HG03442 (cell line): ENCODE measurements around the gene PRSS12.
A peak's percentile ranks its signal among the peaks of the same experiment; 100 is the strongest.
"Not testable (repeated sequence)": the region's sequence is repeated elsewhere in the genome, so short reads cannot be mapped to it uniquely, and the experiment has no call there.

Experiments used
- ATAC-seq: cut with Tn5 transposase; IDR thresholded peaks from one replicate; pipeline ENCODE4 v1.9.1; 2021; ENCODE audit warnings: mild to moderate bottlenecking, moderate library complexity; ENCODE audit not compliant: unreplicated experiment

PRSS12 gene

DNA sequence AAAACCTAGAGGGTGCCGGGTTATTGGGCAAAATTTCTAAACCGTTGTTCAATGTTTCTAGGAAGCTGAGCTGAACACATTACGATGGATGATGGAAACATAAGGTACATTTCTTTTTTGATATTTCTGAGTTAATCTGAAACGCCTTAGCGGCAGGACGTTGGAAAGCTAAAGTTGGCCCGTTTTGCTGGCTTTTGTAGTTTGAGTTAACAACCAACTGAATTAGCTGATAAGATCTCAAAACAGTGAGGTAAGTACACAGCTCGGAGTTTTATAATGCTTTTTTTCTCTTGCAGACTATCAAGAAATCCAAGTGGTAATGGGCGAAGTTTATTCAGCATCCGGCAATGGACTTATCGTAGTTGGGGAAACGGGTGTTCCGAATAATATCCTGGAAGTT lies 73.5 kb downstream of the PRSS12 start:
- ATAC-seq, result no peak

DNA sequence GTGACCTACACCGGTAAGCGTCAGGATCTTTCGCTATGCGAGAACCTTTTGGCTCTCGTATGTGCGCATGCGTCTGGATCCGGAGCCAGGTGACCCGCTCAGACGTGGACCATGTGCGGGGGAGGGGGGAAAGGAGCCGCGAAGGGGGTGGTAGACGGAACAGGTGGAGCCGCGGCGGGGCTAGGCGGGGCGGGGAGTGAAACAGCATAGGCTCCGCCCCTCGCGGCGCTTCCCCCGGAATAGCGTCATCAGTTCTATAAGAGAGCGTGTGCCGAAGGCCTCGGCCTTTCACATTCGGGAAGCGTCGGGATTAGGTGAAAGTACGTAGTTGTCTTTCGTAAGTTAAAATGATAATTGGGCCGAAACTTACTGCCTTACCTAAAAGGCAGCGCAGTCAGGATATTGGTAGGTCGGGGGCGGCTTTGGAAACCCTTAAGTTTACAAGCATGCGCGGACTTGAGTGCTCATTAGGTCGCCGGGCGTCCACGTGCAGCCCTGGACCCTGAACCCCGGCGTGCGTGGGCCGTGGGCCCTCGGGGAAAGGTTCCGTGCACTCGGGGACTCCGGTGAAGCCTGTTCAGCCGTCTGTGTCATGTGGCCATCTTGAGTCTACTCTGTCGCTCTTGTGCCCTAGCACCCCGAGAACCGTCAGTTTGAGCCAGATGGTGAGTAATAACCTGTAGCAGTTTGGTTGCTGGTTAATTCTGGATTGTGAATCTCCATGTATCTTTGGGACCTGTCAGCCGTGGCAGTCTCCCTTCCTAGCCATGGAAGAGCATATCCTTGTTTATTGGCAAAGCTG lies 74.1 kb downstream of the PRSS12 start:
- peak; percentile 79 for ATAC-seq

DNA sequence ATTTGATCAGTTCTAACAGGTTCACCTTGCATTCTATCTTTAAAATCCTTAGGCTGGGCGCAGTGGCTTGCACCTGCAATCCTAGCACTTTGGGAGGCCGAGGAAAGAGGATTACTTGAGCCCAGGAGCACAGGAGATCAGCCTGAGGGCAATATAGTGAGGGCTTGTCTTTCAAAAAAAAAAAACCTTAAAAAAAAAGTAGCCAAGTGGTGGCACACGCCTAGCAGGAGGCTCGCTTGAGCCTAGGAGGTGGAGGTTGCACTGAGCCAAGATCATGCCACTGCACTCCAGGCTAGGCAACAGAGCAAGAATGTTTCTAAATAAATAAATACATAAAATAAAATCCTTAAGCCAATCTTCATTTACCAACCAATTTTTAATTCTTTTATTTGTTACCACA lies 75.6 kb downstream of the PRSS12 start:
- no peak for ATAC-seq

DNA sequence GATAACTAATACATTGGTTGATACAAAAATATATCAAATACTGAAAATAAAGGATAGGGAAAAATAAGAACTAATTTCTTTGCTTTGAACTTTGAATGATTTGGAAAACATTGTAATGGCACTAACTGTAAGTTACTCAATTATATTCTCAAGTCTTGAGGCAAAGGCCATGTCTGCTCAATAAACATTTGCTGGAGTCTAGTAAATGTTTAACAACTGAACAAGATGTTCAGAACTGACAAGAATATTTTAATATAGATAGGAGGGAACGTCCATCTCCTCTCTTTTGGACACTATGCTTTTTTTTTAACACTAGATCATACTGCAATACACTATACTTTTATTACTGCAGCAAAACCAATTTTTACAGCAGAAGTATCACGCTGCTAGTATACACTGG lies 76.2 kb downstream of the PRSS12 start:
- no peak for ATAC-seq

DNA sequence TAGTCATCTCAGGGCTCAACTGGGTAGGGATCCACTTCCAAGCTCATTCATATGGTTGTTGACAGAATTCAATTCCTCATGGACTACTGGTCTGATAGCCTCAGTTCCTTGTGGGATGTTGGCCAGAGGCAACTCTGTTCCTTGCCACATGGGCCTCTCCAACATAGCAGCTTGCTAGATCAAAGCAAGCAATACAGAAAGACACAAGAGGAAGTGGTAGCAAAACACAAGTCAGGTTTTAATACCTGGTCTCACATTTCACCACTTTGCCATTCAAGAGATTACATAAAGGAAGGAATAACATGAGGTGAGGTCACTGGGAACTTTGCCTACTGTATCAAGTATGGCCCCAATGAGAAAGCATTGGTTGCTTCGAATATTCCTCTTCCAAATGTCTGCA lies 79.2 kb downstream of the PRSS12 start:
- no peak for ATAC-seq

DNA sequence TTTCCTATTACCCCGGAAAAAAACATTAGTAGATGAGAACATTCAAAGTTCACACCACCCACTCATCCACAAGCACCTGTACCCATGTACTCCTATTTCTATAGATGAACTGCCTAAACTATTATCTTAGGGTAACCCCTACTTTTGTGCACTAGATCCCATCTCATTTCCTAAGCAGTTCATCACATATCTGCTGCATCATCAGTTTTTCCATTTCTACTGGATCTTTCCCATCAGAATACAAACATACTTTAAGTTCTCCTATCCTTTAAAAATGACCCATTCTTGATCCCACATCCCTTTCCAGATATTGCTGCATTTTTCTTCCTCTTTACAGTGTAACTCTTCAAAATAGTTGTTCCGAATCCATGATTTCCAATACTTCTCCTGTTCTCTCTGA lies 81.0 kb downstream of the PRSS12 start:
- ATAC-seq, result no peak

DNA sequence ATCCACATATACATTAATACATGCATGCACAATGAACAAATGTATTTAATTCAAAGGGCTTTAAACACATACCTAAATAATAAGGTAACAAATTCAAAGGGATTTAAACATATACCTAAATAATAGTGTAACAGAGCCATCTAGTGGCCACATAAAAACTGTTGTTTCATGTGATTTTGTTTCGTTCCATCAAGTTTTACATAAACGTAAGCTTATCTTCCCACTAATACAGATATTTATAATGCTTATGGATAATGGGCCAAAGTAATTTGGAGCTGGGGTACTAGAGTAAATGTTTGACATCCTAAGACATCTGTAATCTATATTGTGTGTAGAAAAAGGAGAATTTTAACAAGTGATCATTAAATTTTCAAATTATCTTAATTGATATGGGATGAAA lies 82.3 kb downstream of the PRSS12 start:
- ATAC-seq, result no peak

DNA sequence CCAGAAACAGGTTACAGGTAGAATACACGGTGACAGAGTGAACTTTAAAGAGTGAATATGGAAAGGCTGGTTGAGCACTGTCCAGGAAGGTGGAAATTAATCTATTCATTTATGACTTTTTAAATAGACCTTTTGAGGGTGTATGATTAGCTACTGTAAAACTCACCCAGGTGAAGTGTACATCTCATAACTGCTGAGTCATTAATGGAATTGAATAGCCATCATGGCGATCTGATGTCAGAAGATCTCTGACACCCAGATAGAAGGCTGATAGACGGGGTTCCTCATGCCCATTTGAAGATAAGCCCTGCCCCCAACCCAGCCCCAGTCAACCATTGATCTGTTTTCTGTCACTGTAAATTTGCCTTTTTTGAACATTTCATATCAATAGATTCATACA lies 84.0 kb downstream of the PRSS12 start:
- ATAC-seq, result no peak

DNA sequence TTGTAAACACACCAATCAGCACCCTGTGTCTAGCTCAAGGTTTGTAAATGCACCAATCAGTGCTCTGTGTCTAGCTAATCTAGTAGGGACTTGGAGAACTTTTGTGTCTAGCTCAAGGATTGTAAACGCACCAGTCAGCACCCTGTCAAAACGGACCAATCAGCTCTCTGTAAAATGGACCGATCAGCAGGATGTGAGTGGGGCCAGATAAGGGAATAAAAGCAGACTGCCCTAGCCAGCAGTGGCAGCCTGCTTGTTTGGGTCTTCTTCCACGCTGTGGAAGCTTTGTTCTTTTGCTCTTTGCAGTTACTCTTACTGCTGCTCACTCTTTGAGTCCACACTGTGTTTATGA lies 86.7 kb downstream of the PRSS12 start:
- not testable (repeated sequence) for ATAC-seq

DNA sequence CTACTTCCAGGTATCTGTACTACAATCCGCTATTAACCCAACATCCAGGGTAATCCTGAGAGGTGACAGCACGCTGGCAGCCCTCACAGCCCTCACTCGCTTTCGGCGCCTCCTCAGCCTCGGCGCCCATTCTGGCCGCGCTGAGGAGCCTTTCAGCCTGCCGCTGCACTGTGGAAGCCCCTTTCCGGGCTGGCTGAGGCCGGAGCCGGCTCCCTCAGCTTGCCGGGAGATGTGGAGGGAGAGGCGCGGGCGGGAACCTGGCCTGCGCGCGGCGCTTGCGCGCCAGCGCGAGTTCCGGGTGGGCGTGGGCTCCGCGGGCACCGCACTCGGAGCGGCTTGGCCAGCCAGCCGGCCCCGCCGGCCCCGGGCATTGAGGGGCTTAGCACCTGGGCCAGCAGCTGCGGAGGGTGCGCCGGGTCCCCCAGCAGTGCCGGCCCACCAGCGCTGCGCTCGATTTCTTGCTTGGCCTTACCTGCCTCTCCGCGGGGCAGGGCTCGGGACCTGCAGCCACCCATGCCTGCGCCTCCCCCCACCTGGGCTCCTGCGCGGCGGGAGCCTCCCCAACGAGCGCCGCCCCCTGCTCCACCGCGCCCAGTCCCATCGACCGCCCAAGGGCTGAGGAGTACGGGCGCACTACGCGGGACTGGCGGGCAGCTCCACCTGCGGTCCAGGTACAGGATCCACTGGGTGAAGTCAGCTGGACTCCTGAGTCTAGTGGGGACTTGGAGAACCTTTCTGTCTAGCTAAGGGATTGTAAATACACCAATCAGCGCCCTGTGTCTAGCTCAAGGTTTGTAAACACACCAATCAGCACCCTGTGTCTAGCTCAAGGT lies 87.3 kb downstream of the PRSS12 start:
- ATAC-seq, result no peak

DNA sequence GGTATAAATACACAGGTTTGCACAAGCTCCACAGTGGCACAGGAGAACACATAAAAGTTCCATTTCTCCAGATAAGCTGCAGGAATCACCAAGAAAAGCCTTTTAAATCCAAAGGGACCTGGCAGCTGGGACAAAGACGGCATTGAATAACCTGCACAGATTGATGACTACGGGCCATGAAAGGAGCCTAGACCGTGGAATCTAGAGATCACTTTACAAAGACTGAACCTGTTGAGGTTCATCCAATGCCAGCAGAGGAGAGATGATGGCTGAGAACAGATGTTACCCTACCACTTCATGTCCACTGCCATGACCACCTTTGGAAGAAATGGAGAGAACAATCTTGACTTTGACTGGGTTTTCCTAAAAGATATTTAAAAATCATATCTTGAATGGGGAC lies 88.7 kb downstream of the PRSS12 start:
- no peak for ATAC-seq

DNA sequence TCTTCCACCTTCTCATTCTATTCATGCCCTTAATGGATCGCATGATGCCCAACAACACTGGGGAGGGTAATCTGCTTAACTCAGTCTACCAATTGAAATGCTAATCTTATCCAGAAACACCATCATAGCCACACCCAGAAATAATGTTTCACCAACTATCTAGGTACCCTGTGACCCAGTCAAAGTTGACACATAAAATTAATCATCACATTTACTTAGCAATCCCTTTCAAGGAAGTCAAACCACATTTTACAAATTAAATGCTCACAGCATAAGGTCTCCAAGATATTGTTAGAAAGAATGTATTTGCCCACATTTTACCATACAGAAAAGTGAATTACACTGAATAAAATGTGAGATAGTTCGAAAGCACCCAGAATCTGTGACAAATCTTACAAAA lies 92.5 kb downstream of the PRSS12 start:
- ATAC-seq, result no peak

DNA sequence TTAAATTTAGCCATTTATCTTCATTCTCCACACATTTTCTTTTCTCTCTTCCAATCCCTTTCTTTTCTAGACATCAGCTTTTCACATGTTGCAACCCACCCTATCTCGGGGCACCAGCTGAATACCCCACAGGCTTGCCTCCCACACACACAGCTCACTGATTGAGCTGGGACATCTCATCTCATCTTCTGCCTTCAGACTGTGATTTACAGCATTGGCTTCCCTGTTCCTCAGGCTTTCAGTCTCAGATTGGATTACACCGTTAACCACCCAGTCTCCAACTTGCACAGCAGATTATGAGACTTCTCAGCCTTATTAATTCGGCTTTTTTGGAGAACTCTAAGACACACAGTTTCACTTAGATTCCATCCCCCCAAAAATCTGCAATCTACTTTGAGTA lies 93.7 kb downstream of the PRSS12 start:
- no peak for ATAC-seq

DNA sequence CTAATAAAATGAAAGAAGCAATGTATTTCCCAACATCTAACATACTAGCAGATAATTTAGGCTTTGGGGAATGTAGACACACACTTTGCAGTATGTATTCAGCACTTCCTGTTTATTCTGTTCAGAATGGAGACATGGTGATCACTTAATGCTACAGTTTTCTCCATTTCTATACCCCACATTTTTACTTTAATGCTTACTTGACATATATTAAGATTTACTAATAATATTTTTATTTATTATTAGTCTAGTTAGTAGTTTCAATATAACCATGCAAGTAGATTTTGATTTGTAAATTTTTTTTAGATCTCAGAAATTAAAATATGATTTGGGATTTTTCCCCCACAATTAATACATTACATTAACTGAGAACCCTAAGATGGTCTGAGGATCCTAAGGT lies 98.4 kb downstream of the PRSS12 start:
- no peak for ATAC-seq

DNA sequence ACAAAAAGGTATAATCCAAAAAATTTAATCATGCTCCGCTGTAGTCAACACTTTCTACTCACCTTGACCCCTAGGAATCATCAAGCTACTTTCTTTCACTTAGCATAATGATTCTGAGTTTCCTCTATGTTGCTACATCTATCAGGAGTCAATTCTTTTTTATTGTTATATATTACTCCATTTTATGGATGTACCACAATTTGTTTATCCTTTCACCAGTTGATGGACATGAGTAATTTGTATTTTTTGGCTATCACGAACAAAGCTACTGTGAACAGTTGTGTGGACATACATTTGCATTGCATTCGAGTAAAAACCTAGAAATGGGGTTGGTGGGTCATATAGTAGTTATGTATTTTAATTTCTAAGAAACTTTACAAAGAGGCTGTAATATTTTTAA lies 102.9 kb downstream of the PRSS12 start:
- no peak for ATAC-seq

DNA sequence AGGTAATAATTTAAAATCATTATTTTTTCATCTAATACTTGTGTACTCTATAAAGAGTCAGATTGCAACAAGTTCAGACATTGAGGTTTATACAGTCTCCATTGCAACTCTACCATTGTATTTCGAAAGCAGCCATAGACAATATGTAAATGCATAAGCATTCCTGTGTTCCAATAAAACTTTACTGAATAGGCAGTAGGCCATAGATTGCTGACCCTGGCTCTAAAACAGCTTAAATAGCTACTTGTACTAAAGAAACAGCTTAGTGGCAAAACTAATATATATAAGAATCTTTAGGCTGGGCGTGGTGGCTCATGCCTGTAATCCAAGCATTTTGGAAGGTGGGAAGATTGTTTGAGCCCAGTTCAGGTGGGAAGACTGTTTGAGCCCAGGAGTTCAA lies 115.3 kb downstream of the PRSS12 start:
- no peak for ATAC-seq

DNA sequence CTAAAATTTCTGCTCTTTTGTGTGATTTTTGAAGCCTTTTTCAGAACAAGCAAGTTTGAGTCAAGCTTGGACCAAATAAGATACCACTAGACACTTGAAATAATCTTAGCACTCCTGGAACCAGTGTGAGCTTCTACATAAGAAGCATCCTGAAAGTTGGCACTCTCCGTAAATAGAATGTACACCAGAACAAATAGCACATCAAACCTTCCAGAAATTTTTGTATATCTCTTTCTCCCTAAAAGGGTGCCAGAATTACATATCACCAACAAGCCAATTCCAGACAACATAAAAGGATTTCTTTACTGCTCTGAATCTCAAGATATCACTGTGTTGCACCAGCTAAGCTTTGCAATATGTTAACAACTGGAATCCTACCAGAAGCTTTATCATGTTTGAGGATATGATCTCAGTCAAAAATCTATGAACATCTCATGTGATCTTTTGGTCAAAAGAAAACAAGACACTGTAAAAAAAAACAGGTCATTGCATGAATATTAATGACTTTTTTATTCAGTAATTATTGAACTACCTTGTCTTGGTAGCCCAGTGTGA lies 117.2 kb downstream of the PRSS12 start:
- no peak for ATAC-seq
